Dedifferentiated amniotic fluid mesenchymal stem cell (primary cell): ENCODE results near the gene SMURF2.
"Not testable (repeated sequence)": the region's sequence is repeated elsewhere in the genome, so short reads cannot be mapped to it uniquely, and the experiment has no call there.

ENCODE experiments used
- DNase-seq: peaks from one replicate; pipeline ENCODE4 v3.0.0-alpha.2; 2016; ENCODE audit errors: extremely low spot score

SMURF2 gene

DNA sequence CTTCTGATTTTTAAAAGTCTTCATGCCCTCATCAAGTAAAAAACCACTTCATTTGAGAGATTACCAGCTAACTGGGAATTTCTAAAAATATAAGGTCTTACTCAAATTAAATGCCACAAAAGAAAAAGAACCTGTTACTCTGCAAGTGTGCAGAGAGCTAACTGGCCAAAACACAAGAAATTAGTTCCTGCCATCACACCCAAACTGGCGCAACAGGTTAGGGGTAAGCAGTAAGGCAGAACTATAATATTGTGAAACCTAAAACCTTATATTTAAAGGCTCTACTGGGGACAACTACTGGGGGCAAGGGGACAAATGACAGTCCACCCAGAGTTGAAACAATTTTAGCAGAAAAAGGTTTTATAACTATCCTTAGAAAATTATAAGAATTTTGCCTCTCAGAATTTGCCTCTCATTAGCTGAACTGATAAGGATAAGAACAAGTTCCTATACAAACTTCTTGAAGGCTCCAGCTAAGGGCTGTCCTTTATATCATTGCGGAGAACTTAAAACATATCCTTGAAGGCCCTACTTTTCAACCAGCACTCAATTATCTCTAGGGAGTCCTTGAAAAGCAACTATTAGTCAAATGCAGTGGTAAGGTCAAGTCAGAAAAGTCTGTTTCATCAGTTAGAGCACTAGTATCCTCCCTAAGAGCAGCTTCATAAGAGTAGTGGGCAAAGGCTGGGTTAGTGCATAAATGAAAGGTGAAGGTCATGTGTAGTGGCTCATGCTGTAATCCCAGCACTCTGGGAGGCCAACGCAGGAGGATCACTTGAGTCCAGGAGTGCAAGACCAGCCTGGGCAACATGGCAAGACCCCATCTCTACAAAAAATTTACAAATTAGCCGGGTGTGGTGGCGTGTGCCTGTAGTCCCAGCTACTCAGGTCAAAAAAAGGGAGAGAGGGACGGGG is 31.5 kb downstream of the SMURF2 start:
- DNase-seq: no peak

DNA sequence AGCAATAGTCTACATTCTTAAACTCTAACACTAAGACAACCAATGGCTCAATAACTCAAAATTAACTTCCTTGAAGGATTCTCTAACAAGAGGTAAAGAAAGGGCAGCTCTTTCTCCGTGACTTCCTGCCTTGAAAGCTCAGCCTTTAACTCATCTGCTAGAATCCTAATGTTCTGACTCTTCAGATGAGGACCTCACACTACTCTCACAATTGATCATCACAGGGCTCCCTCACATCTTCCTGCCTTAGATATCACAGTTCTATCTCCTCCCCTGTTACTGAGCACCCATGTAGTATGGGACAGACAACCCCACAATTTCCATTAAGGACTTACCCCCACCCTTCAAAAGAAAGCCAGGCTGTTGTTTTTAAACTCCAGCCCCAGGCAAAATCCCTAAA is 33.5 kb downstream of the SMURF2 start:
- no peak for DNase-seq

DNA sequence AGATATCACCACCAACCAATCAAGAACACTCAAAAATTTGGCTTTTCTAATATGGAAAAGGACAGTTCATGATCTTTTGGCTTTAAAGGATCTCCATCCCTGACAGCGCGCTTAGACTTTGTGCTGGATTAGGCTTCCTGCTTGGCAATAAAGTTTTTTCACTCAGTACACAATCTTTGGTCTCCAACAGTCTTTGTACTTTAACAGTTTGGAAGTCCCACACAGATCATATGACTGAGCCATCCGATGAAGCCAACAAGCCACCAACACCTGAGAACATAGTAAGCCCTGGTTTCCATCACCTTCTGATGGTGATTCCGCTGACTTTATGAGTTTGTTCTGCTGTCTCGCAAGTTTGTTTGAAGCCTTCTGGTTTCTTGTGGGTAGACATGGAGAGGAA is 34.3 kb downstream of the SMURF2 start:
- no peak for DNase-seq

DNA sequence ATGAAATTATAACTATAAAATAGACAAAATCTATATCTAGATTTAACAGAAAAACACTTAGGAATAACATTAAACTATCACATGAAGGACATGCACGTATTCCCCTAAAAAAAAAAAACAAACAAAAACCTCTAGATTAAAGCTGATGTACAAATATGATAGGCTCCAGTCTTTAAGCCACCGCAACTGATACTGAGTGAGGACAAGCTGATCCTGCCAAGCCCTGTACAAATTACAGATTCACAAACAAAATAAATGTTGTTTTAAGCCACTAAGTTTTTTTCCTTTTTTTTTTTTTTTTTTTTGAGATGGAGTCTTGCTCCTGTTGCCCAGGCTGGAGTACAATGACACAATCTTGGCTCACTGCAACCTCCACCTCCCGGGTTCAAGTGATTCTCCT is 35.3 kb downstream of the SMURF2 start:
- DNase-seq: no peak

DNA sequence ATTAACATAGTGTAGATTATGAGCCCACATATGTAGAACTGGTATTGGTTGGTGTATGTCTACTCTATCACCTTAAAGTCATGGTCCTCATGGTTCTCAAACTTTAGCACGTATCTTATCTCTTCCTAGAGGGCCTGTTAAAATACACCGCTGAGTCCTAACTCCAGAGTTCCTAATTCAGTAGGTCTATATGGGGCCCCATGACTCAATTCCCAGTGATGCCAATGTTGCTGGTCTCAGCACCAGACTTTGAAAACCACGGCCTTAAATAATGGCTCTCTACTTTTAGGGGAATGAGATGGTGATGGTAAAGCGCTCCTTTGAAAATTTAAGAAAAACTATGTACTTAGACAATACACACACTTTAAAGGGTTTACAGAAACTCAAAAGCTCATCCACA is 36.6 kb downstream of the SMURF2 start:
- no peak for DNase-seq

DNA sequence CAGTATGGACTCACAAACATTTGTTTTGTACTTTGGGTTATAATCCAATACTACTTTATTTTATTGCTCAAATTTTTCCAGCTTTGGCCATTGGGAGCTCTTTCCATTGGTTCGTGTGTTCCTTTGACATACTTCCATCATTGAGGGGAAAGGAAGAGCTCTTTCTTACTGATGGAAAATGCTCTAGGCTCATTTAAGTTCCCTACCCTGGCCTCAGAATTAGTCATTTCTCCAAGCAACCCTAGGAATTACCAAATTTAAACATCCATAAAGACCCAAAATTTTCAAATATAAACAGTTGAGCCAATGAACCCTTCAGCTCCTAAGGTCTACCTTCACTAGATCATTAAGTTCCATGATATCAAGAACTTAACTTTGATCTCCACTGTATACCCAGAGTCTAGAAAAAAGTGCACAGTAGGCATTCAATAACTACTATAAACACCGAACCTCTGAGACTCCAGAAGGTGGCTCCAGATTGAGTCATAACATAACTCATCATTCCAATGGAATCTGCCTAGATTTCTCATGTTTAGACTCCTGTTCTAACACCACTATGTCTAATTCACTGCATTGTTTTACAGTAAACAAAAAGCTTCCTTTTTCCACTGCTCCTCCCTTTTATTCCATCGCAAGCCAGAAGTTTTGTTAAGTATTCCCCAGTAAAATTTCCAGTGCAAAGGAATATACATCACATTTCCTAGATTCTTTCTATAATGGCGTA is 39.0 kb downstream of the SMURF2 start:
- peak; percentile 61 for DNase-seq

DNA sequence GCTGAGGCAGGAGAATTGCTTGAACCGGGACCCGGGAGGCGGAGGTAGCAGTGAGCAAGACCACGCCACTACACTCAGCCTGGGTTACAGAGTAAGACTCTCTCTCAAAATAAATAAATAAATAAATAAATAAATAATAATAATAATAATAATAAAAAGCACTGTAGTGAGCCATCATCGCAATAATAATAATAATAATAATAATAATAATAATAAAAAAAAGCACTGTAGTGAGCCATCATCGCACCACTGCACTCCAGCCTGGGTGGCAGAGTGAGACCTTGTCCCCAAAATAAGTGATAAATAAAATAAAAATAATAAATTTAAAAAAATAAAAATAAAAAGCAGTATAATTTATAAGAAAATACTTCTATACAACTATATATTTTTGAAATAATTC is 40.3 kb downstream of the SMURF2 start:
- DNase-seq: no peak

DNA sequence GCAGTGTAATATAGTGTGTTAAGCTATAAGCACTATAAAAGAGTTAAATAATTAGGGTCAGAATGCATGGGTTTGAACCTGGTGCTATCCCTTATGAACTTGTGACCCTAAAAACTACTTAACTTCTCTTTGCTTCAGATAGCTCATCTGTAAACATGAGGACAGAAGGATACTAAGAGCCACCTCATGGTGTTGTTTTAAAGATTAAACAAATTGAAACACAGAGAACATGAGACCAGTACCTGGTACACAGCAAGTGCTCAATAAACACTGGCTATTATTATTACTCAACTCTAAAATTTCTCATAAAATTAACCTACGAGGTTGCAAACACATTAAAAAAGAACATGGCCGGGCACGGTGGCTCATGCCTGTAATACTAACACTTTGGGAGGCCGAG is 43.3 kb downstream of the SMURF2 start:
- DNase-seq: no peak

DNA sequence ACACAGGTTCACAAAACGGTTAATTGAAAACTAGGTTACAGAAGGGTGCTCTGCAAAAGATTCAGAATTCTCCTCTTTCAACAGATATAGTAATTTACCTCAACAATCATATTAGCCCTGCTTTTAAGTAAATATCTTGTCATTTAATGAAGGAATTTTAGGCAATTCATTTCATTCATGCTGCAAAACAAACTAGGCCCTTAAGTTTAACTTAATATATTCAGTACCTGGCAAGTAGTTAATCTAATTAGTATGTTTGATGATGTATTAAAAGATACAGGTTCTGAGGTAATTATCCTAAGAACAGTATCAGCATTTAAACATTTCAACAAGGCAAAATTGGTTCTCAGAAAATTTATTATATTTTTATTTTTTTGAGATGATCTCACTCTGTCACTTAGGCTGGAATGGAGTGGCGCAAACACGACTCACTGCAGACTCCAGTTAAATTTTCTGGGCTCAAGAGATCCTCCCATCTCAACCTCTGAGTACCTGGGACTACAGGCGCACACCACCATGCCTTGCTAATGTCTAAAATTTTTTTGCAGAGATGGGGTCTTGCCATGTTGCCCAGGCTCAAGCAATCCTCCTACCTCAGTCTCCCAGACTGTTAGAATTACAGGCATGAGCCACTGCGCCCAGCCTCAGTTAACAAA is 44.9 kb downstream of the SMURF2 start:
- DNase-seq: no peak

DNA sequence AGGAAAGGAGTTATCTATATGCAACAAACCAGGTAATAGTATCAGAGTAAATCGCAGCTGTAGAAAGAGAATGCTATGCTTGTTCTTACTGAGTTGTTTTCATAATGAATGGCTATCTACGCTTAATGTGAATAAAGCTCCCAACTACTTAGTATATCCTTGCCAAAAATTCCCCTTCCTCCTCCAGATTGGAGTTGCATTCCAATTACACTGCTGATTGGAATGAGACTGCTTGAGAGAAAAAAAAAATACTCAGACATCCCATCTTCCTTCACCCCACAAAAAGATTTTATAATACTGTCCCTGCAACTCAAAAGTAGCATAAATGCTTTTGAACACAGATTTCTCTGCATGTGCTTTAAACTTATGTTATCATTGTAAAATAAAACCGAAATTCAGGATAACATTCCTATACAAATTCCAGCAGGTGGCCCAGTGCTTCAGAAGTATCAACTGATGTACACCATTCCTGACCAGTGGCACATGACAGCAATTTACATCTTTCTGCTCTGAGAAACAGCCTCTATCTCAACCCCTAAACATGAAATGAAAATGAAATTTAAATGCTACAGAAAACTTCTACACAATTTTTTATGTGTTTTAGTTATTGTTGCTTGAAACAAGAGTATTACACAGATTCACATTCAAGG is 47.0 kb downstream of the SMURF2 start:
- peak; percentile 64 for DNase-seq

DNA sequence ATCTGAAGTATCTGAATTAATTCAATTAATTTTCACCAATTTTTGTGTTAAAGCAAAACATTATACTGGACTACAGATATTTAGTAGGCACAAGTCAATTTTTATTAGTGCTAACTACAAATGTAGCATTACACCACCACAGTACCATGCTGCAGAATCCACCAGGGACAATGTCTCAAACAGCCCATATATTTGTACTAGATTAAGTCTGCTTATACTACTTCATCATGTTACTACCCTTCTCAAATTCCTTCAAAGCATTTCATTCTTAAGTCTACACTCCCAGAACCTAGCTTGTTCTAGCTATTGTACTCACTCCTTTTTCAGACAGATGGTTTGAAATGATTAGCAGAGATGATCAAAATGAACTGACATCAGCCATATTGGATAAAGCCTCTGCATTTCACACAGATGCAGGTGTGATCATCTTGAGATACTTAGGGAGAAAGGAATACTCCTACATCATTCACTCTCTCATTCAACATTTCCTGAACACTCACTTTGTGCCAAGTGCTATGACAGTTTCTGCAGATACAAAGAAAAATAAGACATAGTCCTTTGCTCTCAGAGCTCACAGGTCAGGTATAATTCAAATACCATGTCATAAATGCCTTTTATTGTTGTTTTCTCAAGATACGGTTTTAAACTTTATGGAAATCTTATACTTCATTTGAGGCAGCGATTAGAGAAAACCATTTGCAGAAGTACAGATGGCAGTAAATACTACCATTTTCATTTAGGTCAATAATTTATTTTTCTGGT is 47.7 kb downstream of the SMURF2 start:
- DNase-seq: peak; percentile 46

DNA sequence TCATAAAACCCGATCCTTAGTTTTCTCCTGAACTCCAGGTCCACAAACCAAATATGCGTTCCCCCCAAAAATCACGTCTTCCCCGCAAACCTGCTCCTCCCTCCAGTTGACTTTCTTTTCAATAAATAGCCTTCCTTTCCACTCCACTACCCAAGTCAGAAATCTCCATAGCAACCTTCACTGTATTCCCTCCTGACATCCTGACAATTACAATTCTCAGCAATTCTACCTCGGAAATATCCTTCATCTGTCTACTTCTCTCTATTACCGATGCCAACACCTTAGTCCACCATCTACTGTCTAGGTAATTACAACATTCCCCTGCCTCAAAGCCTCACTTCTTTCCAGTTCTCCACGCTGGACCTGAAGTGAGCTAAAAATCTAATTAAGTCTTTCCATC is 50.7 kb downstream of the SMURF2 start:
- DNase-seq: no peak

DNA sequence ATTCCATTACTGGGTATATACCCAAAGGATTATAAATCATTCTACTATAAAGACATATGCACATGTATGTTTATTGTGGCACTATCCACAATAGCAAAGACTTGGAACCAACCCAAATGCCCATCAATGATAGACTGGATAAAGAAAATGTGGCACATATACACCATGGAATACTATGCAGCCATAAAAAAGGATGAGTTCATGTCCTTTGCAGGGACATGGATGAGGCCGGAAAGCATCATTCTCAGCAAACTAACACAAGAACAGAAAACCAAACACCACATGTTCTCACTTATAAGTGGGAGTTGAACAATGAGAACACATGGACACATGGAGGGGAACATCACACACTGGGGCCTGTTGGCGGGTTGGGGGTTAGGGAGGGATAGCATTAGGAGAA is 51.9 kb downstream of the SMURF2 start:
- not testable (repeated sequence) for DNase-seq

DNA sequence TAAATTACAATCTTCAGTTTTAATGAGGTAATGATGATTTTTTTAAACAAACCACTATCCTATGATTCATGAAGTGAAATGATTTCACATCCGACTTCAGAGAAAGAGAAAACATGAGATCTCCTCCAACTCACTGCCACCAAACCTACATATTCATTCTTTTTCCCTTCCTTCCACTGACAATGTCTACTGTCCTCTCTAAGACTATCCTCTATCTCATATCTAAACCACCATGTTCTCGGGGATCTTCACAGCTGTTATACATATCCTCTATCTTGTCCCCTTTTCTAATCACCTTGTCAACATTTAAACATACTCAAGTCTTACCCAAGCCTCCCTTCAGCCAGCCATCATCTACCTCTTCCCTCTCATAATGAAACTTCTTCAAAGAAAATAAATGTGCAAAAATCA is 53.5 kb downstream of the SMURF2 start:
- no peak for DNase-seq

DNA sequence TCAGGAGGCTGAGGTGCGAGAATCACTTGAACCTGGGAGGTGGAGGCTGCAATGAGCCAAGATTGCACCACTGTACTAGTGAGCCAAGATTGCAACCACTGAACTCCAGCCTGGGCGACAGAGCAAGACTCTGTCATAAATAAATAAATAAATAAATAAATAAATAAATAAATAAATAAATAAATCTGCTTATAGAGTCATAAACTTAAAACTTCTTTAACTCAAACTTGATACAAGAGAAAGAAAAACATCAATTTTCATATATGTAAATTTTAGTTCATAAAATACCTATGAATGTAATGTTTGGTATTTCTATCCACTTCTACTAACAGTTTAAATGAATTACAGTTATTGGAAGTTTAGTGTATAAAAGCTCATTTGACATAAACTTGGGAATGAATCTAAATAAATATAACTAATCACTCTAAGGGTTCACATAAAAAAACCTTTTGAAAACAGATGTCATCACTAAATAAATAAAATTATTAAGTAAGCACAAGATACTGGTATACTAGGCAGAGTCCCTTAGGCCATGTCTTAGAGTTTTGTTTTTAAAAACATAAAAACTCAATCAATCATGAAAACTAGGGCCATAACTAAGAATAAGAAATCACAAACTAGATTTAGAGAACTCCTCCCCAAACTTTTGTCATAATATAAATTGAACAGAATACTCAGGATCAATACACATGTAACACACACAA is 54.1 kb downstream of the SMURF2 start:
- no peak for DNase-seq

DNA sequence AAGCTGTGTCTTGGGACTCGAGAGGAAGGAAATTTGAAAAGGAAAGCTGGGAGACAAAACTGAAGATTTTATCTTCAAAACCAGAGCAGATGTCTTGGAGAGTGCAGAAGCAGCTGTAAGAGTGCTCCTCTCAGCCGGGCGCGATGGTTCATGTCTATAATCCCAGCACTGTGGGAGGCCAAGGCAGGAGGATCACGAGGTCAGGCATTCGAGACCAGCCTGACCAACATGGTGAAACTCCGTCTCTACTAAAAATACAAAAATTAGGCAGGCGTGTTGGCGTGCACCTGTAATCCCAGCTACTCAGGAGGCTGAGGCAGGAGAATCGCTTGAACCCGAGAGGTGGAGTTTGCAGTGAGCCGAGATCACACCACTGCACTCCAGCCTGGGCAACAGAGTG is 57.6 kb downstream of the SMURF2 start:
- not testable (repeated sequence) for DNase-seq

DNA sequence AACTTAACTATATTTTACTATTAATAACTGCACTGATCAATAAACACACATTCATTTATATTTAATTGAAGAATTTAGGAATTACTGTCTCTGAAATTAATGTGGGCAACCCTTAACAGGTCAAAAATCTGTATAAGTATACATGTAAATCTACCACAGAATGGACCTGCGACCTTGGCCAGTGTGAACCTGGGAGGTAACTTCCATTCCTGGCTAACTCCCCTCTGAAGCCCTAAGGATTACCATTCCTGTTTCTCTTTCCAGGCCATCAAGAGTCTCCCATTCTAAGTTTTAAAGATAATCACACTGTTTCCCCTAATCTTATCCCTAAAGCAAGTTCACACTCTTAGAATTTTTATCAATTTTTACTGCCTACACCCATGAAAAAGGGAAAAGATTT is 58.1 kb downstream of the SMURF2 start:
- no peak for DNase-seq

DNA sequence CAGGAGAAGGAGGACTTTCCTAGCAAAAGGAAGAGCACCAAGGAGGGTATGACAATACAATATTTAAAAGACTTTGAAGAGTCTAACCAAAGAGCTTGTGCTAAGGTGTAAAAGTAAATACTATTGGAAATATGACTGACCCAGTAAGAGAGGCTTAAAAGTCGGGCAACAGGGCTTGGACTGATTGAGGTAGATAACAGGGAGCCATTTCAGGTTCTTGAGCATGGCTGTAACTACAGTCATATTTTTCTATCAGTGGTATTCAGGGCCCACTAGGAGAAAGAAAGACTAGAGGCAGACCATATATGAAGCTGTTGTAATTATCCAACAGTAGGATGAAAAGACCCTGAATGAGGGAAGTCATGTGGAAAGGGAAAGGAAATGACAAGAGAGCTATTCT is 62.3 kb downstream of the SMURF2 start:
- DNase-seq: no peak

DNA sequence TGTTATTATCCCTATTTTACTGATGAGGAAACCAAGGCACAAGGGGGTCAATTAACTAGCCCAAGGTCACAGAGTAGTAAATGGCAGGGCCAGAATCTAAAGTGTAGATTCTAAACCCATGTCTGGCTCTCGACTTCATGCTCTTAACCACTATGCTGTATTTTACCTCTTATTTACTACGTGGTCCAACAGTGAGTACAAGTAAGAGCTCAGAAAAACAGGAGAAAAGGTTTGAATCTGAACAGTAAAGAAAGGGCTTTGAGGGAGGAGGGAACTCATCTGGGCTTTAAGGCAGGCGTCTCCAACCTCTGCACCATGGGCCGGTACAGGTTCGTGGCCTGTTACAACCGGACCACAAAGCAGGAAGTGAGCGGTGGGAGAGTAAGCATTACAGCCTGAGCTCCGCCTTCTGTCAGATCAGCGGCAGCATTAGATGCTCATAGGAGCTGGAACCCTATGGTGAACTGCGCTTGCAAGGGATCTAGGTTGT is 62.9 kb downstream of the SMURF2 start:
- no peak for DNase-seq

DNA sequence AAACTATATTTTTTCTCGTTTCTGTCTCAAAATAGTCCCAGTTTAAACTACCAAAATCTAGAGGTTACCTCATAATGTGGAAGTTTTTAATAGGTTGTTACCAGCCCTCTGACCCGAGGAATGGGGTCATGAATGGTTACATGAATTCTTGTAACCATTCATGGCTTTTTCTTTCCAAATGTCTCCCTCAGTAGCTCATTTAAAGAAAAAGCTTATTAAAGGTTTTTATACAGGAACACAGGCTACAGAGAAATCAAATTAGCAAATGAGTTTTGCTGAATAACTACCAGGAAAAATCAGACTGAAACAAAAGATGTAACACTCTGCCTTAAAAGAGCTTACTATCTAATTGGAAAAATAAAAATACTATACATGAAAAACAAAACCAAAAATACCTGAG is 63.4 kb downstream of the SMURF2 start:
- no peak for DNase-seq

DNA sequence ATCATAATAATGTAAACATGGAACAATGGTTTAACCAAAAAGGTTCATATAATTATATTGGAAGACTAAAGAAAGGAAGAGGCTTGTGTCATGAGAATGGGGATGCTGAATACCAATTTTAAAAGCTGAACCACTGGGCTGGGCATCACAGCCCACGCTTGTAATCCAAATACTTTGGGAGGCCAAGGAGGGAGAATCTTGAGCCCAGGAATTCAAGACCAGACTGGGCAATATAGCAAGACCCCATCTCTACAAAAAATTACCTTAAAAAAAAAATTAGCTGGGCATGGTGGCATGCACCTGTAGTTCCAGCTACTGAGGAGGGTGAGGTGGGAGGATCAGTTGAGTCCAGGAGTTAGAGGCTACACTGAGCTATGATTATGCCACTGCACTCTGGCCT is 65.1 kb downstream of the SMURF2 start:
- no peak for DNase-seq
